ENCODE measurements around the gene STK35. TPM values are rescaled to one million over a fixed set of nuclear protein-coding genes. Genes with fewer than 3 reads are reported as not detected.

The STK35 gene
- total RNA-seq, 1 donor from 2014 or later = 23.0 TPM

DNA sequence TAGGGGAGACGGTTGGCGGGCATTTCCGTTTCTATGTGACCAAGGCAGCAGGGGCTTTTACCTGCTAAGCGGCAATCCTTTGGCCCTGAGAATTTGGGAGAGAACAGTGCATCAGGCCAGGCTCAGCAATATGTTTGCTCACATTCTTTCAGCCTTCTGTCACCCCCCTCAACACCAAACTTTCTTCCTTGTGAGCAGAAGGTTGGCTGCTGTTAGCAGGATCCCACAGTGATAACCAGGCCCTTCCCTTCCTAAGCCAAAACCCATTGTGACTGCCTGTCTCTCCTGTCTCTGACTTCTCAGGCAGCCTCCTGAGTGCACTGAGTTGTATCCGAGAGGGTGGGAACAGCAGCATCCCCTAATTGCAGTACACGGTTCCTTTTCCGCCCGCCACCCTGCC is 43.7 kb downstream of the STK35 start:
- H3K27ac Mint-ChIP-seq = no peak overlapping the region
- intact Hi-C loops (cut with micrococcal nuclease) = no loop called here
- no peaks in the 10 kb centered on the region for H3K9me3 Mint-ChIP-seq
- peaks cover 1% of the 10 kb centered on the region for H3K36me3 Mint-ChIP-seq (ENCODE audit: low read depth)
- peaks cover 2% of the 10 kb centered on the region for H3K4me1 Mint-ChIP-seq
- DNase-seq = no peak
- H3K4me3 Mint-ChIP-seq = no peak overlapping the region
- H3K27me3 Mint-ChIP-seq = no peaks in the 10 kb centered on the region

DNA sequence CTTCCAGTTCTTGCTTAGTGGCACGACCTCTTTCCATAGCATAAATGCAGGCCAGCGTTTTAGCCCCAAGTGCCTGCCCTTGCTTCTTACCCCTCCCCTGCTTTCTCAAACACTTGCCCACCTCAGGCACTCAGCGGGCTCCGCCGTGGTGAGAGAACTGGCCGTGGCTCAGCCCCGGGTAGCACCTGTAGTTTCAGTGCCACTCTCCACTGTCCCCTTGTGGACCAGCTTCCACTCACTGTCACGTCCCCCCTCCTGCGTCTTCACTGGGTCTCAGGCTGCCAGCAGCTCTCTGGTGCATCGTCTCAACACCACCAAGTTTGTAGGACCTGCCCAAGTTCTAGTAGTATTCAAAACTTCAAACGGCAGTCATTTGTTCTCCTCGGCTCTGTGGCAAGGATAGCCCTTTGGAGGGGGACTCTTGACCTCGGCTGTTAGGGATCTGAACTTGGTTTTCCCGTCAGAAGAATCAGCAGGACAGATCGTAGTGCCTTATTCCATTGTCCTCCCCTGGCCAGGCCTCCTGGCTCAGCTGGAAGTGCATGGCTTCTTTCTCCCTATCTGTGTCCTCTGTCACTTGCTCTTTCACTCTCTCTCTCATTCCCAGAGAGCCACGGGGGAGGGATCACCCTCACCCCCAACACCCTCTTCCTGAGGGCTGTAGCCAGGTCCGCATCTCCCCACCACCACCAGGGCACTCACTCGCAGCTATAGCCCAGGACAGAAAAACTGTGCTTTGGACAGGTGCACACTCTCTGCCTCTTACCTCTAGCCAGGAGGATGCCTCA is 44.6 kb downstream of the STK35 start:
- peaks cover 1% of the 10 kb centered on the region for H3K36me3 Mint-ChIP-seq (ENCODE audit: low read depth)
- DNase-seq = no peak
- H3K27me3 Mint-ChIP-seq = no peaks in the 10 kb centered on the region
- no peak overlapping the region for H3K27ac Mint-ChIP-seq
- no peak overlapping the region for H3K4me3 Mint-ChIP-seq
- H3K9me3 Mint-ChIP-seq = no peaks in the 10 kb centered on the region
- intact Hi-C loops (cut with micrococcal nuclease) = no loop called here
- H3K4me1 Mint-ChIP-seq = peaks cover 2% of the 10 kb centered on the region

DNA sequence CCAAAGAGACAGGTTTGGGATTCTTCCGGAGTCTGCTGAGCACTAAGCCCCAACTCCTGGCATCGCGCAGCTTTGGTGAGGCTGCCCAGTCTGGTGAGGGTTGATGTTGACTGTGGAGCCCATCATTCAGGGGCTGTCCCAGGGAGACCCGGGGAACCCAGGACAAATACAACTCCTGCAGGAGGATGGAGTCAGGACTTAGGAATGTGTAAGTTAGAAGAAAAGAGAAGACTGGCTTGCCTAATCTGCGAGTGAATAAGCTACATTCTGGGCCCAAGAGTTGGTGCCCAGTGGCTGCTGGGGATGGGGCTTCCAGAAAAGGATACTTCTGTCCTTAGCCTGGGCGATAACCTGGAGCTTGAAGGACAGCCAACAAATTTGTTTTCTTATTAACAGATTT is 47.9 kb downstream of the STK35 start:
- H3K4me3 Mint-ChIP-seq = no peak overlapping the region
- H3K27me3 Mint-ChIP-seq = no peaks in the 10 kb centered on the region
- no peak overlapping the region for H3K27ac Mint-ChIP-seq
- no peaks in the 10 kb centered on the region for H3K9me3 Mint-ChIP-seq
- intact Hi-C loops (cut with micrococcal nuclease) = no loop called here
- DNase-seq = no peak
- H3K36me3 Mint-ChIP-seq (ENCODE audit: low read depth) = no peaks in the 10 kb centered on the region
- H3K4me1 Mint-ChIP-seq = no peaks in the 10 kb centered on the region

GRCh38 chr20:2150660-2151059 is 49.0 kb downstream of the STK35 start:
- H3K4me1 Mint-ChIP-seq = no peaks in the 10 kb centered on the region
- DNase-seq = no peak
- H3K4me3 Mint-ChIP-seq = no peak overlapping the region
- H3K9me3 Mint-ChIP-seq = no peaks in the 10 kb centered on the region
- H3K27ac Mint-ChIP-seq = no peak overlapping the region
- no peaks in the 10 kb centered on the region for H3K36me3 Mint-ChIP-seq (ENCODE audit: low read depth)
- H3K27me3 Mint-ChIP-seq = no peaks in the 10 kb centered on the region
- intact Hi-C loops (cut with micrococcal nuclease) = no loop called here

- no peaks in the 10 kb centered on the region for H3K36me3 Mint-ChIP-seq (ENCODE audit: low read depth)
- no peak overlapping the region for H3K4me3 Mint-ChIP-seq
- H3K27ac Mint-ChIP-seq = no peak overlapping the region
- DNase-seq = no peak
- H3K9me3 Mint-ChIP-seq = no peaks in the 10 kb centered on the region
- no peaks in the 10 kb centered on the region for H3K27me3 Mint-ChIP-seq
- H3K4me1 Mint-ChIP-seq = no peaks in the 10 kb centered on the region
- intact Hi-C loops (cut with micrococcal nuclease) = no loop called here
Observed at GRCh38 chr20:2151858-2152281, 50.2 kb downstream of the STK35 start.

- intact Hi-C loops (cut with micrococcal nuclease) = no loop called here
- DNase-seq = no peak
- H3K27ac Mint-ChIP-seq = no peak overlapping the region
- no peaks in the 10 kb centered on the region for H3K9me3 Mint-ChIP-seq
- no peaks in the 10 kb centered on the region for H3K27me3 Mint-ChIP-seq
- no peaks in the 10 kb centered on the region for H3K4me1 Mint-ChIP-seq
- no peaks in the 10 kb centered on the region for H3K36me3 Mint-ChIP-seq (ENCODE audit: low read depth)
- H3K4me3 Mint-ChIP-seq = no peak overlapping the region
Observed at GRCh38 chr20:2152317-2152716, 50.7 kb downstream of the STK35 start.

- Mint-ChIP-seq H3K4me1 (no peaks in the 10 kb centered on the region), H3K27me3 (no peaks in the 10 kb centered on the region), H3K36me3 (ENCODE audit: low read depth) (no peaks in the 10 kb centered on the region), H3K9me3 (no peaks in the 10 kb centered on the region), H3K27ac (no peak overlapping the region), H3K4me3 (no peak overlapping the region)
- intact Hi-C loops (cut with micrococcal nuclease) = no loop called here
- DNase-seq = no peak
Observed at GRCh38 chr20:2153326-2153725, 51.7 kb downstream of the STK35 start.

DNA sequence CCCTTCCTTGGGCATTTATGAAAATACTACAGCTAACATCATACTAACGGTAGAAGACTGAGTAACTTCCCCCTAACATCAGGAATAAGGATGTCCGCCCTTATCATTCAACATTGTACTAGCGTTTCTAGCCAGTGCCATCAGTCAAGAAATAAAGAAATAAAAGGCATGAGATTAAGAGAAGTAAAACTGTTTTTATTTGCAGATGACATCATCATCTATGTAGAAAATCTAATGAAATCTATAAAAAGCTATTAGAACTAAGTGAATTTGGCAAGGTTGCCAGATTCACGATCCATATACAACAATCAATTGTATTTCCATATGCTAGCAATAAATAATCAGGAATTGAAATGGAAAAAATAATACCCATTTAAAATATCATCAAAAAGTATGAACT is 54.6 kb downstream of the STK35 start:
- Mint-ChIP-seq H3K9me3 (no peaks in the 10 kb centered on the region), H3K27ac (no peak overlapping the region), H3K4me3 (no peak overlapping the region), H3K27me3 (no peaks in the 10 kb centered on the region), H3K36me3 (ENCODE audit: low read depth) (no peaks in the 10 kb centered on the region), H3K4me1 (no peaks in the 10 kb centered on the region)
- DNase-seq = no peak
- intact Hi-C loops (cut with micrococcal nuclease) = no loop called here

DNA sequence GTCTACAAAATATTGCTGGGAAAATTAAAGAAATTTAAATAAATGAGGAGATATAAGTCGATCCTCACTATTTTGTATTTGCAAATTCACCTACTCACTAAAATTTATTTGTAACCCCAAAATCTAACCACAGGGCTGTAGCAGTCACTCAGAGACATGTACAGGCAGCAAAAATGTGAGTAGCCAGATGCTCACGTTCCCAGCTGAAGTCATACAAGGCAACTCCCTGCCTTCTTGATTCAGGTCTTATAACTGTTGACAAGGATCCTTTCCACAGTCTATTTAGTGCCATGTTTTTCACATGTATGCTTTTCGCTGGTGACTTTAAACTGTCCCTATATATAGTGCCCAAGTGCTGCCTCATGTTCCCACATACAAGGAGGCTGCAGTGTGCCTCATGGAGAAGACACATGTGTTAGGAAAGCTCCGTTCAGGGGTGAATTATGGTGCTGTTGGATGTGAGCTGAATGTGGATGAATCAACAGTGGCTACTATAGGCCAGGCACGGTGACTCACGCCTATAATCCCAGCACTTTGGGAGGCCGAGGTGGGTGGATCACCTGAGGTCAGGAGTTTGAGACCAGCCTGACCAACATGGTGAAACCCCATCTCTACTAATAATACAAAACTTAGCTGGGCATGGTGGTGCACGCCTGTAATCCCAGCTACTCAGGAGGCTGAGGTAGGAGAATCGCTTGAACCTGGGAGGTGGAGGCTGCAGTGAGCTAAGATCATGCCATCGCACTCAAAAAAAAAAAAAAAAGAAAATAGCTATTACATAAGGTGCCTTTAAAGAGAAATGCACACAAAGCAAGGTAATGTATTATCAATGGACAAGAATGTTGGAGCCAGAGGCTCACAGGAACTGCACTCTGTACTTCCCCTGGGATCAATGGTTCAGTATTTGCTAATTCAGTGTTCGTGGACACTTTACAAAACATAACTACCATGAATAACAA is 55.3 kb downstream of the STK35 start:
- DNase-seq = no peak
- Mint-ChIP-seq H3K27me3 (no peaks in the 10 kb centered on the region), H3K36me3 (ENCODE audit: low read depth) (no peaks in the 10 kb centered on the region), H3K4me3 (no peak overlapping the region), H3K4me1 (no peaks in the 10 kb centered on the region), H3K27ac (no peak overlapping the region), H3K9me3 (no peaks in the 10 kb centered on the region)
- intact Hi-C loops (cut with micrococcal nuclease) = no loop called here

DNA sequence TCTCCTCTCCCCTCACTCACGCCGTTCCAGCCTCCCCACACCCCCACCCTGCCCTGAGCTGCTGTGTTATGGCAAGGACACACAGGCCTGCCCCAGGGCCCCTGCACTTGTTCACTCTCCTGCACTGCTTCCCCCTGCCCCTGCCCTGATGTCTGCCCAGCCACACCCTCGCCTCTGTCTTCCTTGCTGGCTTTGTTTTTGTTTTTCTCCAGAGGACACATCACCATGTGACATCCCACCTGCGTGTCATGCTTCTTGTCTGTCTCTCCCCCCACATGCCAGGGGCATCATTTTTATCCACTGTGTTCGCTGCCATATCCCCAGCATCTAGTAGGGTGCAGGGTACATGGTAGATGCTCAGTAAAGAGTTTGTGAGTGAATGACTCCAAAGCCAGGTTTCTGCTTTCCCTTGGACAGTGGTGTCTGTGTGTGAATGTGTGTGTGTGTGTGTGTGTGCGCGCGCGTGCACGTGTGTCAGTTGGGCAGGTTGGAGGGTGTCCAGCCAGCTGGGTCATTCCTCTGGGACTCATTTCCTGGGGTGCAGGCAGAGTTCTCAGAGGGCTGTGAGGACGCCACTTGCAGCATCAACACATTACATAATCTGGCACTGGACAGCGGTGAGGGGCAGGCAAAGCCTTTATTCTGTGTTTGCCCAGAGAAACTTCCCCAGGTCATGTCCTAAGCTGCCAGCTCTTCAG is 60.6 kb downstream of the STK35 start:
- Mint-ChIP-seq H3K36me3 (ENCODE audit: low read depth) (no peaks in the 10 kb centered on the region), H3K4me3 (no peak overlapping the region), H3K4me1 (no peaks in the 10 kb centered on the region), H3K27me3 (no peaks in the 10 kb centered on the region), H3K27ac (no peak overlapping the region), H3K9me3 (no peaks in the 10 kb centered on the region)
- DNase-seq = no peak
- intact Hi-C loops (cut with micrococcal nuclease) = no loop called here

DNA sequence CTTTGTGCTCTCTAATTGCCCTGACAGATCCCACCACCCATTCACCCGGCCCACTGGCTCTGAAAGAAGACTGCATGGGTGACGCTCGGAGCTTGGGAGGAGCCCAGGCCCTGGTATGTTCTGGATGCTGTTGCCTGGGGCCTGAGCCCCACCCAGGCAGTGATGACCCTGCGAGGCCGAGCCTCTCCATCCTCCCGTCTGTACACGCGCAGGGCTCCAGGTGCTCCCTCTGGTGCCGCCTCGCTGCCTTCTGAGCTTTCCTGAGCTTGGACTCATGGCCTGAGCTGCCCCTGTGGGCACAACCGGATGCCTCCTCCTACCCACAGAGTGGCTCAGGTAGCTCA is 61.2 kb downstream of the STK35 start:
- Mint-ChIP-seq H3K27me3 (no peaks in the 10 kb centered on the region), H3K4me1 (no peaks in the 10 kb centered on the region), H3K9me3 (no peaks in the 10 kb centered on the region), H3K27ac (no peak overlapping the region), H3K4me3 (no peak overlapping the region), H3K36me3 (ENCODE audit: low read depth) (no peaks in the 10 kb centered on the region)
- intact Hi-C loops (cut with micrococcal nuclease) = no loop called here
- DNase-seq = no peak

- Mint-ChIP-seq H3K27me3 (no peaks in the 10 kb centered on the region), H3K4me1 (no peaks in the 10 kb centered on the region), H3K4me3 (no peak overlapping the region), H3K36me3 (ENCODE audit: low read depth) (no peaks in the 10 kb centered on the region), H3K27ac (no peak overlapping the region), H3K9me3 (no peaks in the 10 kb centered on the region)
- intact Hi-C loops (cut with micrococcal nuclease) = no loop called here
- DNase-seq = no peak
Observed at GRCh38 chr20:2163312-2163711, 61.7 kb downstream of the STK35 start.

DNA sequence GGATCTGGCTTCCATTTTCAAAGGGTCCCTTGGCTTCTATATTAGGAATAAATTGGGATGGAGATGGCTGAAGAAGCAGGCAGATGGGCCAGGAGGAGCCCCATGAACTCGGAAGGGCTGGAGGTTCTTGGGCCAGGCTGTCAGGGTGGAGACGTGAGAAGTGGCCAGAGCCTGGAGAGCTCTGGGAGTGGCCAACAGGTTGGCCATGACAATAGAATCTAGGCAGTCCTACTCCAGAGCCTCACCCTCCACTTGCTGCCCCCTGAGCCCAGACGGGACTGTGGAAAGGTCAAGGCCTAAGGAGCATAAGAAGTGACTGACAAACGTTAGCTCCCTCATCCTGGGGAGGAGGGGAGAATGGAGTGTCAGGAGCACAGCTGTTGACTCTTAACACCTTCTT is 62.1 kb downstream of the STK35 start:
- H3K4me1 Mint-ChIP-seq = no peaks in the 10 kb centered on the region

GRCh38 chr20:2164421-2164820 is 62.8 kb downstream of the STK35 start:
- H3K27ac Mint-ChIP-seq = no peak overlapping the region
- no peak overlapping the region for H3K4me3 Mint-ChIP-seq
- no peak for DNase-seq

More for the DNA sequence above, 62.1 kb downstream of the STK35 start:
- Mint-ChIP-seq H3K27me3 (no peaks in the 10 kb centered on the region), H3K9me3 (no peaks in the 10 kb centered on the region), H3K4me3 (no peak overlapping the region), H3K27ac (no peak overlapping the region), H3K36me3 (ENCODE audit: low read depth) (no peaks in the 10 kb centered on the region)
- no peak for DNase-seq
- intact Hi-C loops (cut with micrococcal nuclease) = no loop called here

More at GRCh38 chr20:2164421-2164820, 62.8 kb downstream of the STK35 start:
- Mint-ChIP-seq H3K36me3 (ENCODE audit: low read depth) (no peaks in the 10 kb centered on the region), H3K27me3 (no peaks in the 10 kb centered on the region), H3K9me3 (no peaks in the 10 kb centered on the region), H3K4me1 (no peaks in the 10 kb centered on the region)
- intact Hi-C loops (cut with micrococcal nuclease) = no loop called here

Data from activated CD4-positive, alpha-beta T cell treated with anti-CD3 and anti-CD28 coated beads, Interleukin-2, amount 10 ng/mL, durations not matched to agents 24 days and 14 days (primary cell).